C4-2B (cell line): ENCODE data around the gene MRPL10.

Experiments used
- ZFX ChIP-seq: fragments of 450-650 bp; IDR thresholded peaks from 2 replicates; pipeline ENCODE4 v1.6.1; 2017
- TF ChIP-seq, protein P1 (sequence below): fragments of 450-650 bp; conservative IDR thresholded peaks from 2 replicates; pipeline ENCODE4 v1.5.1; 2017; ENCODE audit warnings: mild to moderate bottlenecking

DNA sequence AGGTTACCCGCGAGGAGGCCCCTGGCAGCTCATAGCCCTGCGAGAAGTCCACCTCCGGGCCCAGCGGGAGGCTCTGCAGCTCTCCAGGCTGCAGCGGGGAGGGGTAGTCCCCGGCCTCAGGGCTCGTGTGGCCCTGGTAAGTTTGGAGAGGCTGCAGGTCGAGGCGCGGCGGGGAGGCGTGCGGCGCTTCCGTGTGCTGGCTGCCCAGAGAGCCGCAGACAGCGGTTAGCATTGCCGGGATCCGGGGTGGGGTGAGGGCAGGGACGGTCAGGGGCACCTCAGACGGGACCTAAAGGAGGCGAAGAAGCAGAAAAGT, 16.8 kb upstream of the MRPL10 start:
- TF ChIP-seq, protein P1, sequence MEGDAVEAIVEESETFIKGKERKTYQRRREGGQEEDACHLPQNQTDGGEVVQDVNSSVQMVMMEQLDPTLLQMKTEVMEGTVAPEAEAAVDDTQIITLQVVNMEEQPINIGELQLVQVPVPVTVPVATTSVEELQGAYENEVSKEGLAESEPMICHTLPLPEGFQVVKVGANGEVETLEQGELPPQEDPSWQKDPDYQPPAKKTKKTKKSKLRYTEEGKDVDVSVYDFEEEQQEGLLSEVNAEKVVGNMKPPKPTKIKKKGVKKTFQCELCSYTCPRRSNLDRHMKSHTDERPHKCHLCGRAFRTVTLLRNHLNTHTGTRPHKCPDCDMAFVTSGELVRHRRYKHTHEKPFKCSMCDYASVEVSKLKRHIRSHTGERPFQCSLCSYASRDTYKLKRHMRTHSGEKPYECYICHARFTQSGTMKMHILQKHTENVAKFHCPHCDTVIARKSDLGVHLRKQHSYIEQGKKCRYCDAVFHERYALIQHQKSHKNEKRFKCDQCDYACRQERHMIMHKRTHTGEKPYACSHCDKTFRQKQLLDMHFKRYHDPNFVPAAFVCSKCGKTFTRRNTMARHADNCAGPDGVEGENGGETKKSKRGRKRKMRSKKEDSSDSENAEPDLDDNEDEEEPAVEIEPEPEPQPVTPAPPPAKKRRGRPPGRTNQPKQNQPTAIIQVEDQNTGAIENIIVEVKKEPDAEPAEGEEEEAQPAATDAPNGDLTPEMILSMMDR = no peak; the same call in 1 of the 2 replicates
- no peak for TF ChIP-seq ZFX
